Prostate gland (tissue), 2 donors: ENCODE measurements around the gene RASSF8. TPM values are rescaled to one million over a fixed set of nuclear protein-coding genes. Genes with fewer than 3 reads are reported as not detected.

Experiments used
- DNase-seq: peaks from one replicate; pipeline ENCODE4 v3.0.0-alpha.2; 2019; ENCODE audit warnings: low spot score
- H3K27ac ChIP-seq, 2 donors: fragments of 200-600 bp; sonication (generic); 2 replicates each; pipeline ENCODE4 v1.5.1; 2017 to 2019
- H3K27me3 ChIP-seq: fragments of 200-600 bp; sonication (generic); replicated peaks from 2 replicates; pipeline ENCODE4 v1.5.1; 2019; ENCODE audit not compliant: insufficient read depth
- H3K36me3 ChIP-seq, 2 donors: fragments of 200-600 bp; sonication (generic); 1 replicate in 1 of 2; 2 replicates in 1 of 2; pipeline versions ENCODE4 v1.5.1 to v1.8.1; 2017 to 2019
- H3K4me1 ChIP-seq: fragments of 200-600 bp; sonication (generic); replicated peaks from 2 replicates; pipeline ENCODE4 v1.5.1; 2019
- H3K4me3 ChIP-seq, 2 donors: fragments of 200-600 bp; sonication (generic); 2 replicates each; pipeline ENCODE4 v1.5.1; 2017 to 2019
- H3K9me3 ChIP-seq: fragments of 200-600 bp; sonication (generic); 2 replicates; pipeline ENCODE4 v1.5.1; 2017
- CTCF ChIP-seq, 4 experiments: fragments of 200-600 bp in 2 of 4; fragments of 450-650 bp in 2 of 4; sonication (generic) in 2 of 4; IDR thresholded peaks; 1 replicate in 3 of 4; 2 replicates in 1 of 4; pipeline ENCODE4 v1.5.1; 2016 to 2019; ENCODE audit warnings: antibody characterized with exemption in 4 of 4, mild to moderate bottlenecking in 2 of 4, moderate library complexity in 2 of 4
- POLR2A ChIP-seq: fragments of 450-650 bp; IDR thresholded peaks from one replicate; pipeline ENCODE4 v1.6.1; 2016; ENCODE audit warnings: antibody characterized with exemption, mild to moderate bottlenecking
- POLR2AphosphoS5 ChIP-seq: sonication (generic); formaldehyde crosslinking; IDR thresholded peaks from one replicate; pipeline ENCODE4 v1.6.1; 2017; ENCODE audit warnings: antibody characterized with exemption
- intact Hi-C: fragments of 100-400 bp; cut with DNase I; formaldehyde crosslinking; loops from one replicate; pipeline ENCODE4 v1.14.2; 2022
- total RNA-seq, 2 donors: library from RNA; depleted of rRNA; stranded (reverse); fragments of >200 nt; gene quantifications; one replicate each; pipeline ENCODE4 v1.1.0, GENCODE V29; 2016

RASSF8 gene
- total RNA-seq, 2 donors from 2014 or later = 26.0 to 62.1 TPM

- Histone ChIP-seq H3K36me3 (no peaks in the 10 kb centered on the region), H3K27ac (no peak overlapping the region), H3K4me3 (no peak overlapping the region), H3K27me3 (no peaks in the 10 kb centered on the region), H3K4me1 (no peaks in the 10 kb centered on the region), H3K9me3 (no peaks in the 10 kb centered on the region)
- intact Hi-C loops = loop anchor here (5.0 to 10.0 kb wide), 2 partner anchors 69 to 397 kb away; partner anchors contain the start of gene SSPN
- DNase-seq = no peak
- TF ChIP-seq POLR2AphosphoS5 (no peak), POLR2A (no peak), CTCF (IDR thresholded peaks at IDR 0.05) (no peak)
Measured at GRCh38 chr12:26128168-26128567, 169.7 kb downstream of the RASSF8 start.

Other genes with a start within 250 kb of the RASSF8 start
- gene BHLHE41, start 166.4 kb downstream of the RASSF8 start, total RNA-seq = 10 to 100 TPM; 11.3 to 31.5 TPM
- 10 to 100 TPM; 17.0 to 29.5 TPM for gene SSPN, start 236.9 kb downstream of the RASSF8 start, total RNA-seq